Measurements from ENCODE around the gene BOK. TPM values are rescaled to one million over a fixed set of nuclear protein-coding genes. Genes with fewer than 3 reads are reported as not detected.

Gene BOK
- total and polyA plus RNA-seq, 2 of the 13 experiments (the other 11 are each of a cell fraction or from before 2014, with no cell fraction given), result 35.5 to 39.2 TPM

DNA sequence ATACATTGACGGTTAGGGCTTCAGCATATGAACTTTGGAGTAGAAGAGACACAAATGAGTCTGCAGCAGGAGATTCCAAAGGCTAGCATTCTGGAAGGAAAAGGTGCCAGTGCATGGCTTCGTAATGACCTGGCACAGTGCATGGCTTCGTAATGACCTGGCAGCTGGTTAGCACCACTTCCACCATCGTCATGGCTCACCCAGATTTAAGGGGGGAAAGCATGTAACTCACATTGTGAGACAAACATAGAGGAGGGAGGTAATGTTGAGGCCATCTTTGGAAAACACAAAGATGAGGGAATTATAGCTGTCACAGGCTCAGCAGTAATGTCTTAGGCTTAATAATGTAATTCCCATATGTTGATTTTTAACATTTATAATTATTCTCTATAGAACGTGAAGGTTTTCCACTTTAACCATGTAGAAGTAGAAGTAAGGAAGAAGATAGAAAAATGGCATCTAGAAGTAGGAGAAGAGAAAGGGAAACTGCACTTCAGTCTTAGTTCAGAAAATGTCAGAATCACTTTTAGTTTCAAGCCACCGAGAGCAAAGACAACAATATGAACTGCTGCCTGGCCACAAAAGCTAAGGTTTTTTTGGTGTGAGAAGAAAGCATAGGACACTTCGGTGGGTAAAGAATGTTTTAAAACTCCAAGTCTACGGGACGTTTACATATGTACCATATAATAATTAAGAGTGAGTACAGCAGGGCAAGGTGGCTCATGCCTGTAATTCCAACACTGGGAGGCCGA lies 43.4 kb upstream of the BOK start:
- 43% methylated on average over 10 of the region's 10 CpGs for WGBS (ENCODE audit: low lambda C conversion rate)
- Histone ChIP-seq H3K79me2 (ENCODE audit: insufficient read depth, low read length) (no peaks in the 10 kb centered on the region), H3K27me3 (ENCODE audit: control insufficient read depth in 1 of 2, insufficient read depth in 2 of 2, low read length in 2 of 2) (no peaks in the 10 kb centered on the region; a peak in 2 of 5 replicates), H3K4me1 (ENCODE audit: insufficient read depth, low read length) (peaks cover 57% of the 10 kb centered on the region), H3K27ac (ENCODE audit: extremely low read length, insufficient read depth, low read length) (peak overlapping the region; percentile 28), H3K36me3 (replicated peaks in 1 of 2; ENCODE audit: control insufficient read depth in 1 of 2, insufficient read depth in 2 of 2, low read length in 2 of 2) (no peaks in the 10 kb centered on the region), H3K9ac (ENCODE audit: insufficient read depth, low read depth, low read length) (no peak overlapping the region), H3K9me3 (ENCODE audit: low read length) (no peaks in the 10 kb centered on the region), H3K4me2 (ENCODE audit: low read depth, low read length) (peak overlapping the region; percentile 52), H2AFZ (ENCODE audit: low read length) (peak overlapping the region; percentile 57), H3K4me3 (replicated peaks in 1 of 3; ENCODE audit: insufficient read depth in 1 of 3, low read depth in 2 of 3, low read length in 3 of 3) (no peak overlapping the region), H4K20me1 (ENCODE audit: insufficient read depth, low read length) (no peaks in the 10 kb centered on the region)
- BruUV-seq (replicated peaks), result no TSS peak
- in situ Hi-C loops (cut with HindIII; ENCODE audit: extremely low pct_ligation_motif_present, low pct_unique_long_range_greater_than_20kb) (no loop called here), intact Hi-C loops (cut with micrococcal nuclease; ENCODE audit: unreplicated experiment) (no loop called here)
- ChIA-PET POLR2A (interaction anchor here (0.8 to 2.4 kb wide), 8 partner anchors 15 to 188 kb away, joined by 3 to 11 read pairs (median 5); partner anchors contain the start of gene BOK), CTCF (ENCODE audit: low intra/inter-chr PET ratio, low total read pairs) (no interaction called here)
- ATAC-seq (peak; percentile 11; the same call in 2 of the 3 replicates), DNase-seq (ENCODE audit: low spot score) (no peak), FAIRE-seq (peak; percentile 53)
- TF ChIP-seq RORA (CRISPR knock-in tag; IDR thresholded peaks at IDR 0.05) (no peak), ZNF124 (CRISPR knock-in tag; IDR thresholded peaks at IDR 0.05) (0 out of 2 replicates have a peak, but pooled peaks have one; percentile 7), U2AF2 (IDR thresholded peaks at IDR 0.05; ENCODE audit: low read depth, low read length) (no peak), ZNF83 (CRISPR knock-in tag; IDR thresholded peaks at IDR 0.05; ENCODE audit: borderline replicate concordance) (no peak), CHCHD3 (CRISPR knock-in tag; IDR thresholded peaks at IDR 0.05) (no peak), ZKSCAN5 (CRISPR knock-in tag; IDR thresholded peaks at IDR 0.05) (no peak), ZBTB43 (CRISPR knock-in tag; conservative IDR thresholded peaks at IDR 0.05) (no peak), HNF4A (CRISPR knock-in tag; IDR thresholded peaks at IDR 0.05) (no peak), RBAK (CRISPR knock-in tag; IDR thresholded peaks at IDR 0.05) (no peak), ZNF839 (CRISPR knock-in tag; IDR thresholded peaks at IDR 0.05; ENCODE audit: borderline replicate concordance) (no peak), MXD1 (CRISPR knock-in tag; IDR thresholded peaks at IDR 0.05) (no peak), NONO (IDR thresholded peaks at IDR 0.05) (no peak), NONO (CRISPR knock-in tag; conservative IDR thresholded peaks at IDR 0.05) (no peak), RXRB (CRISPR knock-in tag; IDR thresholded peaks at IDR 0.05; ENCODE audit: borderline replicate concordance) (0 out of 2 replicates have a peak, but pooled peaks have one; percentile 2)
- TF ChIP-seq, protein P1, sequence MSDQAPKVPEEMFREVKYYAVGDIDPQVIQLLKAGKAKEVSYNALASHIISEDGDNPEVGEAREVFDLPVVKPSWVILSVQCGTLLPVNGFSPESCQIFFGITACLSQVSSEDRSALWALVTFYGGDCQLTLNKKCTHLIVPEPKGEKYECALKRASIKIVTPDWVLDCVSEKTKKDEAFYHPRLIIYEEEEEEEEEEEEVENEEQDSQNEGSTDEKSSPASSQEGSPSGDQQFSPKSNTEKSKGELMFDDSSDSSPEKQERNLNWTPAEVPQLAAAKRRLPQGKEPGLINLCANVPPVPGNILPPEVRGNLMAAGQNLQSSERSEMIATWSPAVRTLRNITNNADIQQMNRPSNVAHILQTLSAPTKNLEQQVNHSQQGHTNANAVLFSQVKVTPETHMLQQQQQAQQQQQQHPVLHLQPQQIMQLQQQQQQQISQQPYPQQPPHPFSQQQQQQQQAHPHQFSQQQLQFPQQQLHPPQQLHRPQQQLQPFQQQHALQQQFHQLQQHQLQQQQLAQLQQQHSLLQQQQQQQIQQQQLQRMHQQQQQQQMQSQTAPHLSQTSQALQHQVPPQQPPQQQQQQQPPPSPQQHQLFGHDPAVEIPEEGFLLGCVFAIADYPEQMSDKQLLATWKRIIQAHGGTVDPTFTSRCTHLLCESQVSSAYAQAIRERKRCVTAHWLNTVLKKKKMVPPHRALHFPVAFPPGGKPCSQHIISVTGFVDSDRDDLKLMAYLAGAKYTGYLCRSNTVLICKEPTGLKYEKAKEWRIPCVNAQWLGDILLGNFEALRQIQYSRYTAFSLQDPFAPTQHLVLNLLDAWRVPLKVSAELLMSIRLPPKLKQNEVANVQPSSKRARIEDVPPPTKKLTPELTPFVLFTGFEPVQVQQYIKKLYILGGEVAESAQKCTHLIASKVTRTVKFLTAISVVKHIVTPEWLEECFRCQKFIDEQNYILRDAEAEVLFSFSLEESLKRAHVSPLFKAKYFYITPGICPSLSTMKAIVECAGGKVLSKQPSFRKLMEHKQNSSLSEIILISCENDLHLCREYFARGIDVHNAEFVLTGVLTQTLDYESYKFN (CRISPR knock-in tag; conservative IDR thresholded peaks at IDR 0.05), result no peak
